Renal pelvis (tissue), 4 donors: ENCODE data around the gene IL17RE. TPM values are rescaled to one million over a fixed set of nuclear protein-coding genes. Genes with fewer than 3 reads are reported as not detected.
"Not testable (repeated sequence)": the region's sequence is repeated elsewhere in the genome, so short reads cannot be mapped to it uniquely, and the experiment has no call there.

Experiments used
- DNase-seq: peaks from one replicate; pipeline ENCODE4 v3.0.0-alpha.2; 2013
- polyA plus RNA-seq, 3 donors: library from polyadenylated mRNA; unstranded; fragments of 120-200 nt; gene quantifications; one replicate each; pipeline ENCODE4 v1.2.1, GENCODE V29; 2013; ENCODE audit not compliant: insufficient read length in 3 of 3

IL17RE gene
- polyA plus RNA-seq, 3 donors, result 11.2 to 17.0 (median 15.5) TPM

DNA sequence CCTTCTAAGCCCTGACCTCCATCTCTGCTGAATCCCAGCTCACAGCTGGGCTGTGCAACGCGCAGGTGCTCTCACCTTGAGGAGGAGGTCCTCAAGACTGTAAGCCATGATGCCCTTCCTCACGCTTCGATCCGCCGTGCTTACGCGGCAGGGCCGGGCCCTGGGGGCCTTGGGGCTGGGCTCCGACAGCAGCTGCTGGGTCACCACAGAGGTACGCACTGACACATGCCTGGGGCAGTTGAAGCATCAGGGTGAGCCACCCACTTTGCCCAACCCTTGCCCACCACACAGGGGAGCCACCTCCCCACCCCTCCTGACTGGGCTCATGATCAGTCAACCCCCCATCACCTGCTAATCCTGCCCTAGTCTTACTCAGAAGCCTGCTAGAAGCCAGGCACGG, 25.7 kb upstream of the IL17RE start:
- no peak for DNase-seq

DNA sequence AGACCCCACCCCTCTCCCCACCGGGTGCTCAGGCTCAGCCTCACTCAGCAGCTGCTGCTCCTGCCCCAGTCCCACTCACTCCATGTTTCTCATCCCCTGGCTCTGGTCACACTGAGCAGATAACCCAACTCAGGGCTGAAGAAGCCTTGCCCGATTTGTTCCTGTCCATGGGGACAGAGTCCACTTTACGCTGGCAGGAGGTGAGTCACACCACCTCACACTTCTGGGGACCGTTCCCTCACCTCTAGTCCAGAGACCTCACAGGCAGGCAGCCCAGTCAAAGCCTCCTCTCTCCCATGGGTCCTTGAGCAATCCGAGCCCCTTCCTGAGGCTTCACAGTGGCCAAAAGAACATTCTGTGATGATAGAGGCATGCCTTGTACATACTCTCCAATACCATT, 23.9 kb upstream of the IL17RE start:
- DNase-seq, result no peak

DNA sequence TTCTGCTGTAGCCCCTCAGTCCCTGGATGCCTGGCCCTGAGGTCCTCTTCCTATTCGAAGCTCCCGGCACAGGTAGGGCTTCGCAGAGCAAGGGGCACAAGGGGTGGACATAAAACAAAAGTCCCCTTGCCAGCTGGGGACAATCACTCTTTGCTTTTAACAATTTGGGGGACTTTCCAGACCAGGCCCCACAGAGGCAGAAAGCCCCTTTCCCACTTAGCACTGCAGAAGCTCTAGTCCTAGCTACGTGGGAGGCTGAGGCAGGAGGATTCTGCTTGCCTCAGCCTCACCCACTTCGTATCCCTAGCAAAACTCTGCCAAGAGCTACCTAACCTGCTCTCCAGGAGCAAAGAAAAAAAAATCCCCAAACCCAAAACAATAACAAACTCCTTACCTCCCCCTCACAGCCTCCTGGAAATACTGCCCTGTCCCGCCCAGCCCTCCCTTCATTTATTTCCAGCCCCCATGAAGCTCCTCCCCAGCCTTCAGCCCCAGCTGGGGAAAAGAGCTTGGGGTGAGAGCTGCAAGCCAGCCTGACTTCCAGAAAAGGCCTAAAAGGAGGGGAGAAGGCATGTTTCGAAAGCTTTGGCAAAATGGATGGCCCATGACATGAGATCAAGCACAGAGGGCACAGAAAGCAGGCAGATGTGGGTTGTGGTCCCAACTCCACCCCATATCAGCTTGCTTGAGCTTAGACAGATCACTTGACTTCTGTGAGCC, 22.7 kb upstream of the IL17RE start, which contains the start of gene CIDEC:
Gene CIDEC, minus strand, starts transcription at position 424 of the 720 bp plus-strand sequence. CDS start 1,767 bp downstream, outside the sequence.
- no peak for DNase-seq

DNA sequence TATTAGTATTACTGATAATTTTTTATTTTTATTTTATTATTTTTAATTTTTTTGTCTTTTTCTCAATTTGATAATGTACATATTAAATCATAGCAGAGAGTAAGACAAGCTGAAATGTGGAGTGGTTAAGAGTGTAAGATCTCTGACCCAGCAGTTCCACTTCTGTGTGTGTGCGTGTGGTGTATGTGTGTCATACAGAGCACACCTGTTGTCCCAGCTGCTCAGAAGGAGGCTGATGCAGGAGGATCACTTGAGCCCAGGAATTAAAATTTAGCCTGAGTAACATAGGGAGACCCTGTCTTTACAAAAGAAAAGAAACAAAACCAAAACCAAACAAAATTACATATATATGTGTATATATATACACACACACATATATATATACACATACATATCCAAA, 21.2 kb upstream of the IL17RE start:
- DNase-seq, result no peak

DNA sequence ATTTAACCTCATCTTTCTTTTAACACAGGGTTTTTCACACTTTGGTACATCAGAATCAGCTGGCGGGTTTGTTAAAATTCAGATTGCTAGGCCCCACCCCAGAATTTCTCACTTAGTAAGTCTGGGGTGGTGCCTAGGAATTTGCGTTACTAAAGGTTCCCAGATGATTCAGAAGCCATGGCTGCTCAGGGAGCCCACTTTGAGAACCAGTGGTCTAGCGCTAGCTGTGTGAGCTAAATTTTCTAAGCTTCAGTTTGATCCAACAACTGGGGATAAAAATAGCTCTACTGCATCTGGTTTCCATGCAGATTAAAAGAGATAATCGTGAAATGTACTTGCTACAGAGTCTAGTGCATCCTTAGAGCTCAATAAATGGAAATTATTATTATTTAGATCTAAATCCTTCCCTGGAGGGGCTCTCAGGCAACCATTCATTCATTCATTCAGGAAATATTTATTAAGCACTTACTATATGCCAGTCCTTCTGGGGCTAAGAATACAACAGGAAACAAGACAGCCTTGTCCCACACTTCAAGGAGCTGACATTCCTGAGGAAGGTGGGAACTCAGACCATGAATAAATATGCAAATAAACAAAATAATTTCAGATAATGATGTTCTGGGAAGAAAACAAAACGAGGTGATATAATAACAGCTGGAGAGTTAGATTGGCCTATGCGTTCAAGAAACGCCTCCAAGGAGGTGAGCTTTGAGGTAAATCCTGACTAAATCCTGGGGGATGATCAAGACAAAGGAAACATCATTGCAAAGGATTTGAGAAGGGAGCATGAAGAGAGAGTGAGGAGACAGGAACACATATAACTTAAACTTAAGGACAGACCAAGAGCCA, 18.7 kb upstream of the IL17RE start:
- no peak for DNase-seq

DNA sequence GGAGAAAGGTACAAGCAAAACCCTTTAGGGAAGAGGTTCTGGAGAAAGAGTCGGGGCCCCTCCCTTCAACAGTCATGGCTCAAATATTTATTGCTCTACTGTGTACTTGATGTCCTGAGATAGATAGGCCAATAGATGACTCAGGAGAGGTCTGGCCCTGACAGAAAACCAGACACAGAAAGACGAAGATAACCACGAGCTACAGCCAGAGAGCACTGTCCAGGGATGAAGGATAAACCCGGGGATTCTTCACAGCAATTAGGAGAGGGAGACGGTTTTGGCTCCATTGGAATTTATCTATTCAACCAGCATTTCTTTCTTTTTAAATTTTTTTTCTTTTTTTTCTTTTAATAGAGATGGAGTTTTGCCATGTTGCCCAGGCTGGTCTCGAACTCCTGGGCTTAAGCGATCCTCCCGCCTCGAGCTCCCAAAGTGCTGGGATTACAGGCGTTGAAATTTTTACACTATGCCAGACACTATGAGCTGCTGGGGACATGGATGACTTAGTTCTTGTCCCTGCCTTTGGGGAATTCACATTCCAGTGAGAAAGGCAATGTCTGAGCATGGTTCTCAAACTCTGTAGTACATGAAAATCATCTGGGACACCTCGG, 18.0 kb upstream of the IL17RE start:
- DNase-seq, result no peak

DNA sequence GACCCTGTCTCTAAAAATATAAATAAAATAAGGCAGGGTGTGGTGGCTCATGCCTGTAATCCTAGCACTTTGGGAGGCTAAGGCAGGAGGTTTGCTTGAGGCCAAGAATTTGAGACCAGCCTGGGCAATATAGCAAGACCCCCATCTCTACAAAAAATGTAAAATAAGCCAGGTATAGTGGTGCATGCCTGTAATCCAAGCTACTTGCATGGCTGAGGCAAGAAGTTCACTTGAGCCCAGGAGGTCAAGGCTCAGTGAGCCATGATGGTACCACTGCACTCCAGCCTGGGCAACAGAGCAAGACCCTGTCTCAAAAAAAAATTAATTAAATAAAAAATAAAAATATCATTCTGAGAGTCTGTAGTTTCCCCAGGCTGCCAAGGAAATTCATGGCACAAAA, 16.3 kb upstream of the IL17RE start:
- no peak for DNase-seq

DNA sequence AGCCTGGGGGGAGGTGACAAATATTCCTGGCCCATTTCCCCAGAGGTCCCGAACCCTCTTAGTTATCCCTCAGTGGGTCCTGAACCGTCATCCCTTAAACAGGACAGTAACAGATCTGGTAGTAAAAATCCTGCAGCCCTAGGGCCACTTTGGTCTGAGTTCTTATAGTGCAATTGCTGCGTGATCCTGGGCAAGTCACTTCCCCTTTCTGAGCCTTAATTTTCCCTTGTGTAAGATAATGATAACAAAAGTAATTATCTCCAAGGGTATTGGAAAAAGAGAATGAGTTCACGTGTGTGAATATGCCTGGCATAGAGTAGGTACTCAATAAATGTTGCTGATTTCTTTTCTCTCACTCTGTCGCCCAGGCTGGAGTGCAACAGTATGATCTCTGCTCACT, 15.2 kb upstream of the IL17RE start:
- no peak for DNase-seq

DNA sequence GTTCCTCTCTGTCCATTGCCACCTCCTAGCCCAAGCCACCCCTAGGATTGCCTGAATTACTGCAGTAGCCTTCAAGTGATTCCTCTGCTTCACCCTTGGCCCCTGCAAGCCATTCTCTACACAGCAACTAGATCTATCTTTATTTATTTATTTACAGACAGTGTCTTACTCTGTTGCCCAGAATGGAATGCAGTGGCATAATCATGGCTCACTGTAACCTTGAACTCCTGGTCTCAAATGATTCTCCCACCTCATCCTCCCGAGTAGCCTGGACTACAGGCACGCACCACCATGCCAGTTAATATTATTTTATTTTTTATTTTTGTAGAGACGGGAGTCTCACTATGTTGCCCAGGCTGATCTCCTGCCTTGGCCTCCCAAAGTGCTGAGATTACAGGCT, 14.1 kb upstream of the IL17RE start:
- DNase-seq, result no peak

DNA sequence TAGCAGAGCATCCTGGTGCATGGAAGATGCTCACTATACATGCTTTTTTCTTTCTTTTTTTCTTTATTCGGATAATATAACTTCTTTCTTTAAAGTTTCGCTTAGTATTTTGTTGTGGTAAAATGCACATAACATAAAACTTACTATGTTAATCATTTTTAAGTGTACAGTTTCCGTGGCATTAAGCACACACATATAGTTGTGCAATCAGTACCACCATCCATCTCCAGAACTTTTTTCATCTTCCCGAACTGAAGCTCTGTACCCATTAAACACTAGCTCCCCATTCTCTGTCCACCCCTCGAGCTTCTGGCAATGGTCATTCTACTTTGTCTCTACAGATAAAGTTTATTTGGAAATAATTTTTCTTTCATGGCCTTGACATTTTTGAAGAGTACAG, 13.2 kb upstream of the IL17RE start:
- DNase-seq, result no peak

DNA sequence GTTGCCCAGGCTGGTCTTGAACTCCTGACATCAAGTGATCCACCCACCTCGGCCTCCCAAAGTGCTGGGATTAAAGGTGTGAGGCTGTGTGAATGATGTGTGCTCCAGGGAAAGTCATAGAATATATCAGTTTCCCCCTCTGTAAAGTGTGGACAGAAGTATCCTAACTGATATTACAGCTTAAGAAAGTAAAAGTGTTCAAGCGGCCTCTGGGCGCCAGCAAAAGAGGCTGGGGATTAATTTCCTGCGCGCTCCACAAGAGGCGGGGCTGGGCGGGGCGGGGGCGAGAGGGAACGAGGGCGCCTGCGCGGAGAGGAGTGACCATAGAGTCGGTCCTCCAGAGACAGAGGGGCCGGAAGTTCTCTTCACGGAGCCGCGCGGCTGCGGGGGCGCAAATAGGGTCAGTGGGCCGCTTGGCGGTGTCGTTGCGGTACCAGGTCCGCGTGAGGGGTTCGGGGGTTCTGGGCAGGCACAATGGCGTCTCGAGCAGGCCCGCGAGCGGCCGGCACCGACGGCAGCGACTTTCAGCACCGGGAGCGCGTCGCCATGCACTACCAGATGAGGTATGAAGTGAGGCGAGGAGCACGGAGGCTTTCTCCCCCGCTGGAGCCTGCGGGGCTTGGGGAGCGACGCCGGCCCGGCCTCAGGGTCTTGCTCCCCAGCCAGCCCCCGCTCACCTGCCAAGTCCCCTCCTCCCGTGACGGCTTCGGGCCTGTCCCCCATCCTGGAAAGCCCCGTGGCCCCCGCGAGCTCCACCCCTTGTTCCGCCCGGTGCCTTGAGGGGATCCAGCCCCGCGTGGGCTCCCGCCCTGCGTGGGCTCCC, 12.2 kb upstream of the IL17RE start, which contains the start of gene JAGN1:
Gene JAGN1, plus strand, starts transcription at position 362 of the 823 bp plus-strand sequence. Its CDS starts 113 bp downstream, at position 475.
- peak; percentile 89 for DNase-seq

DNA sequence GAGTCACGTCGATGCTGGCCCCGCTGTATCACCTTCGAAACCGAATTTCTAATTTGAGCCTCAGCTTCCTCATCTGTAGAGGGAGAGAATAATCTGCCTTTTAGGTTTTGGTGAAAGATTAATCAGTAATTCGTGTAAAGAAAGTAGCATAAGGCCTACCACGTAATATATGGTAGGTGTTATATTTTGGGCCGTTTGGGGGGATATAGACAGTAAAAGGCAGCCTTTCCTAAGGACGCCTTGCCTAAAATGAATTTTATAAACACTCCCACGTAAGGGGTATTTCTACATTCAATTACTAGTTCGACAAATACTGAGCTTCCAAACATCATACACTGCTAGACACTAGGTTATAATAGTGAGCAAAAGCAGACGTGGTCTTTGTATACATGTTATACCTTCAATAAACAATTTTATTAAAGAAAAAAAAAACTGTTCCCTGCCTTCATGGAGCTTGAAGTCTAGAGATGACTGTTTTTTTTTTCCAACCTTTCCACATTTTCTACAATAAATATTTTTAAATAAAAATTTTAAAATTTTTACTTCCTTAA, 11.5 kb upstream of the IL17RE start:
- DNase-seq, result no peak

DNA sequence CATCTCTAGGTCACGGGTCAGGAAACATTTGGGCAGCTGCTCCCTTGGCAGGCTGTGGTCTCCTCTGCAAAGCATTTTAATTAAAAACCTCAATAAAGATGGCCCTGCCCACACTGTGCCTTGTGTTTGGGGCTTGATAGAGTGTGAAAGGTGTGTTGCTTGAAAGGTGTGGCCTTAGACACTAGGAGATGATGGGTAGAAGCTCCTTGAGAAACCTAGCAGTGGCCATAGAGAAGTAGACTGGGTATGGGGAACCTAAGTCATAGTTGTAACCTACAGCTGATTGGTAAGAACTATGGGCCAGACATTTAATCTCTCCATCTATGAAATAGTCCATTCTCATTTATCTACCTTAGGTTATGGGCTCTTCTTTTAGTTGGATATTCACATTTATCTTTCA, 8.9 kb upstream of the IL17RE start:
- DNase-seq, result no peak

DNA sequence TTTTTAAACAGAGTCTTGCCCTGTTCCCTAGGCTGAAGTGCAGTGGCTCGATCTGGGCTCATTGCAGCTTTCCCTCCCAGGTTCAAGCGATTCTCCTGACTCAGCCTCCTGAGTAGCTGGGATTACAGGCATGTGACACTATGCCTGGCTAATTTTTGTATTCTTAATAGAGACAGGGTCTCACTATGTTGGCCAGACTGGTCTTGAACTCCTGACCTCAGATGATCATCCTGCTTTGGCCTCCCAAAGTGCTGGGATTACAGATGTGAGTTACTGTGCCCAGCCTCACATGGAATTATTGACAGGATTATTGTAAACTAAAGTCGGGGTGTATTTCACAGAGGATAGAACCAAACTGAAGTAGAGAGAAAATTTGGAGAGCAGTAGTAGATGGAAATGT, 6.9 kb upstream of the IL17RE start:
- DNase-seq, result not testable (repeated sequence)

DNA sequence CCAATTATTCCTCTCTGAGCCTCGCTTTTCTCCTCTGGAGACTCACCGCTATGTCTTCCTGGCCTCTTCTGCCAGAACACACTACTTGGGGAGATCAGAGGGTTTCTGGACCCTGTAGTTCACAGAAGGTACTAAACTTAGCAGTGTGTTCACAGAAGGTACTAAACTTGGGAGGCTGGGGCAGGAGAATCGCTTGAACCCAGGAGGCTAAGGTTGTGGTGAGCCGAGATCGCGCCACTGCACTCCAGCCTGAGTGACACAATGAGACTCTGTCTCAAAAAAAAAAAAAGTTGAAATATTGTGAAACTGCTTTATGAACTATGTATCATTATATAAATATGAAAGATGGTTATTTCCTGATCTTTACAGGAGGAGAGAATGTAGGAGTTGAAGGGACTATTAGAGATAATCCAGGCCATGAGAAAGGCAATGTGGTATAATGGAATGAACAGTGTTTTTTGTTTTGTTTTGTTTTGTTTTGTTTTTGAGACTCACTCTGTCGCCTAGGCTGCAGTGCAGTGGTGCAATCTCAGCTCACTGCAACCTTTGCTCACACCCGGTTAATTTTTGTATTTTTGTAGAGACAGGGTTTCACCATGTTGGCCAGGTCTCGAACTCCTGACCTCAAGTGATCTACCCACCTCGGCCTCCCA, 5.8 kb upstream of the IL17RE start:
- not testable (repeated sequence) for DNase-seq

DNA sequence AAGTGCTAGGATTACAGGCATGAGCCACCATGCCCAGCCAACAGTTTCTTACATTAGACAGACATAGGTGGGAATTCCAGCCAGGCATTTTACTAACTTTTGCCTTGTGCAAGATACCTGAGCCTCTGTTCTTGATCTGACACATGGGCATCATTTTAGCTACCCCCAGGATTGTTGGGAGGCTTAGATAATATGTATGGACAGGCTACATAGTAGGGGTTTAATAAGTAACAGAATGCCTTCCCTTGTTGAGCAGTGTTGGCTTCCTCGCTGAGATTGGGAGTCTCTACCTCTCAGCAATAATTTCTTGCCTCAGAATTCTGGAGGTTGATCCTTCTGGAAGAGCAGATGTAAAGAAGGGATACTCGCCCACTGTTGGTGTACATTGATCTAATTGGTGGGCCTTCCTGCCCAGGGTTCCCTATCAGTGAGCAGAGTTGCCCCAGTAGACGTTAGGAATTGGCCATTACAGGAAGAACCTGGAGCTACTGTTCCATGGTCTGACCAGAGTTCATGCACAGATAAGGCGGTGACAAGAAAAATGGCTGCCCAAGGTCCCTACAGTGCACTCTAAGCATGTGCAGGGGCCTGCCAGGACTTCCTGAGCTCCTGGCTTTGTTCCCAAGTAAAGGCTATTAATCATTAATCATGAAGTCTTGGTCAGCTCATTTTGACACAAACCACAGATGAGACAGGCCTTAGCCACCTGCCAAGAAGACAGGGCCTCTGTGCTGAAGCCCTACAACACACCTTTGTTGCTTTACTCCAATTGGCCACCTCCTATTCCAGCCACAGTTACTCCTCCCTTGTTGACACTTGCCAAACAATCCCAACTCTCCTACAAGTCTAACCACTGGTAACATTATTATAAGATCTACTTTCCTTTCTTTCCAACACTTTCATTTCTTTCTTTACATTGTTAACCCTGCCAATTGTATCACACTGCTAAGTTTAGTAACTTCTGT, 5.0 kb upstream of the IL17RE start:
- DNase-seq, result peak; percentile 68

DNA sequence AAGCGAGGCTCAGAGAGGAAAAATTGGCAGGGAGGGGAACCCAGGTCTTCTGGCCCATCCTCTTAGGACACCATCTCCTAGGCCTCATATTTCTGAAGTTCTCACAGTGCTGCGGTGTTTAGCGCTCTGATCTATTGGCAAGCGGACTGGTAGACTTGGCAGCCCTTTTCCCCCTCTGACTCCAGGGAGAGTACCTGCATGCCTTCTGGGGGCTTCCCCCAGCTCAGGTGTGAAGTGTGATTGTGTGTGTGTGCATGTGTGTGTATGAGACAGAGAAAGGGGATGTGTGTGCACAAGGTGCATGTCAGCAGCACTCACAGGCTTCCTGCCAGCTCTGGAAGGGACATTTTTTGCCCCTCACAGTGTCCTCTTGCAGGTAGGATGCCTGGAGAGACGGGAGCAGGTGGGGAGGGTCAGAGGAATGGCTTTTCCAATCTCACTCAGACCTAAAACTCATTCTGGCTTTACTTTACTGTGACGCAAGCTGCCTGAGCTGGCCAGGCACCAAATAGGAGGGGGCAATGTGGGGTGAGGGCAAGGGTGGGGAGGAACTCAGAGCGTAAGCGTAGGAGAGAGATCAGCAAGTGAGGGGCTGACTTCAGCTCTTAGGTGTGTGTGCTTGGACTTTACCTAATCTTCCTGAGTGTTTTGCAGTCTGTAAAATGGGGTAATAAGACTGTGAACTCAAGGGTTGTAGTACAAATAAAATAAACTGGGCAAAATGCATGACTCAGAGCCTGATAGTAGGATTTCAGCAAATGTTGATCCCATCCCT, 4.0 kb upstream of the IL17RE start:
- DNase-seq, result no peak

DNA sequence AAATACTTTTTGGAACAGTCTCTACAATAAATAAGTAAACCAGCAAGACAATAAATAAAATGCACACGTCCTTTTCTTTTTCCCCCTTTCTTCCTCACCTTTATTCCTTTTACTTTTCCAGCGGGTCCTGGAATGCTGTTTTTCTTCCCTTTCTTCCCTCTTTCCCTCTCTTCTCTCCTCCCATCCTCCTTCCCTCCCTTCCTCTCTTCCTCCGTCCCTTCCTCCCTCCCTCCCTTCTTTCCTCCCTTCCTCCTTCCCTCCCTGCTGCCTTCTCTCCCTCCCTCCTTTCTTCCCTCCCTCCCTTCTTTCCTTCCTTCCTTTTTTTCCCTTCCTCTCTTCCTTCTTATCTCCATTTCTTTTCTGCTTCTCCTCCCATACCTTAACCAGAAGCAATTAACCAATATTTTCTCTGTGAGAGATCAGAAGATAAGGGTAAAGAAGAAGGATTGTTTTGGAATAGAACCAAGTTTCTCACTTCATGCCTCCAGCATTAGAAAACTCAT, 3.3 kb upstream of the IL17RE start:
- no peak for DNase-seq
